ENCODE results near the gene TGFBR3. TPM values are rescaled to one million over a fixed set of nuclear protein-coding genes. Genes with fewer than 3 reads are reported as not detected.
A peak's percentile ranks its signal among the peaks of the same experiment; 100 is the strongest.

The TGFBR3 gene
- total RNA-seq, 1 experiment from 2014 or later: 14.5 TPM

GRCh38 chr1:91791103-91791502 lies 94.8 kb downstream of the TGFBR3 start:
- in situ Hi-C loops (cut with HindIII; ENCODE audit: low pct_unique_long_range_greater_than_20kb, low sequenced_read_pairs) (no loop called here), intact Hi-C loops (cut with micrococcal nuclease; ENCODE audit: unreplicated experiment) (no loop called here)
- Histone ChIP-seq H3K27ac (ENCODE audit: low read length) (no peak overlapping the region), H3K9me3 (ENCODE audit: control insufficient read depth, insufficient read depth, low read depth, low read length) (no peaks in the 10 kb centered on the region), H3K4me1 (ENCODE audit: control insufficient read depth, insufficient read depth, low read length) (peaks cover 13% of the 10 kb centered on the region), H3K36me3 (ENCODE audit: control insufficient read depth, insufficient read depth, low read length) (no peaks in the 10 kb centered on the region), H3K4me3 (ENCODE audit: low read depth in 2 of 2, low read length in 2 of 2) (no peak overlapping the region), H3K27me3 (ENCODE audit: control insufficient read depth, insufficient read depth, low read length) (no peaks in the 10 kb centered on the region)
- DNase-seq (ENCODE audit: low read depth, low spot score): no peak
- peak; percentile 44; the same call in 1 of the 2 replicates for ATAC-seq
- CTCF ChIA-PET: no interaction called here
- POLR2A ChIA-PET: interaction anchor here (0.6 kb wide), 1 partner anchor 234 kb away, joined by 3 read pairs; no protein-coding TSS in a partner anchor
- BruUV-seq (replicated peaks): no TSS peak
- TF ChIP-seq POLR2AphosphoS5 (IDR thresholded peaks at IDR 0.05; ENCODE audit: low read depth, low read length) (no peak), CTCF (IDR thresholded peaks at IDR 0.05) (no peak; the same call in 1 of the 2 replicates), REST (IDR thresholded peaks at IDR 0.05; ENCODE audit: insufficient read depth in 1 of 2, low read depth in 2 of 2, low read length in 1 of 2) (no peak), TCF7L2 (IDR thresholded peaks at IDR 0.05; ENCODE audit: low read depth, low read length) (no peak), SIN3A (IDR thresholded peaks at IDR 0.05; ENCODE audit: borderline replicate concordance, insufficient read depth, low read depth, low read length) (no peak)

- TF ChIP-seq TCF7L2 (IDR thresholded peaks at IDR 0.05; ENCODE audit: low read depth, low read length) (no peak), REST (IDR thresholded peaks at IDR 0.05; ENCODE audit: insufficient read depth in 1 of 2, low read depth in 2 of 2, low read length in 1 of 2) (no peak), SIN3A (IDR thresholded peaks at IDR 0.05; ENCODE audit: borderline replicate concordance, insufficient read depth, low read depth, low read length) (no peak), POLR2AphosphoS5 (IDR thresholded peaks at IDR 0.05; ENCODE audit: low read depth, low read length) (no peak), CTCF (IDR thresholded peaks at IDR 0.05) (no peak)
- ChIA-PET POLR2A (interaction anchor here (0.5 kb wide), 1 partner anchor 693 kb away, joined by 14 read pairs; no protein-coding TSS in a partner anchor), CTCF (interaction anchor here (0.6 kb wide), 1 partner anchor 95 kb away, joined by 3 read pairs; no protein-coding TSS in a partner anchor)
- DNase-seq (ENCODE audit: low read depth, low spot score): no peak
- Histone ChIP-seq H3K4me3 (ENCODE audit: low read depth in 2 of 2, low read length in 2 of 2) (no peak overlapping the region), H3K9me3 (ENCODE audit: control insufficient read depth, insufficient read depth, low read depth, low read length) (no peaks in the 10 kb centered on the region), H3K4me1 (ENCODE audit: control insufficient read depth, insufficient read depth, low read length) (peaks cover 13% of the 10 kb centered on the region), H3K36me3 (ENCODE audit: control insufficient read depth, insufficient read depth, low read length) (no peaks in the 10 kb centered on the region), H3K27me3 (ENCODE audit: control insufficient read depth, insufficient read depth, low read length) (no peaks in the 10 kb centered on the region), H3K27ac (ENCODE audit: low read length) (no peak overlapping the region)
- ATAC-seq: no peak
- in situ Hi-C loops (cut with HindIII; ENCODE audit: low pct_unique_long_range_greater_than_20kb, low sequenced_read_pairs): no loop called here
- BruUV-seq (replicated peaks): no TSS peak
- intact Hi-C loops (cut with micrococcal nuclease; ENCODE audit: unreplicated experiment): no loop called here
These were observed 95.6 kb downstream of the TGFBR3 start for GRCh38 chr1:91790392-91790791.

All from Panc1 (cell line).